ENCODE measurements around the gene ANKRD29. TPM values are rescaled to one million over a fixed set of nuclear protein-coding genes. Genes with fewer than 3 reads are reported as not detected.

ANKRD29 gene
- total RNA-seq, 1 donor from 2014 or later = 0.65 TPM

DNA sequence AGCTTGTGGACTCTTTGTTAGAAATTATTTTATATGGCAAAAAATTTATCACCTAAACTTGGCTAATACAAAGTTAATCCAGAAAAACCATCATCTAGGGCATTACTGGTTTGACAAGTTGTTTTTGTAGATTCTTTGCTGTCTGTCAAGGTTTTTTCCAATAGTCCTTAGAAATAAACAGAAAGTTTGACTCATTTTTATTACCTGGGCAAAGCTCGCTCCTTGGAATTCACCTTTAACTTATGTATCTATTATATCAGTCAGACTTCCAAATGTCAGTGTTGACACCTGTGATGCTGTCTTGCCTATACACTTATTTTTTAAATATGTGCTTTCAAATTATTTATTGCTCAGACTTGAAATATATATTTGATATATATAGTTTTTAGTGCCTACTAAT, 48.2 kb upstream of the ANKRD29 start:
- no peak overlapping the region for H3K9ac ChIP-seq
- H3K27me3 Mint-ChIP-seq (ENCODE audit: insufficient read depth, low read depth) = no peaks in the 10 kb centered on the region
- H3K4me1 Mint-ChIP-seq = no peaks in the 10 kb centered on the region
- H3K4me2 ChIP-seq = no peak overlapping the region
- H3K27ac Mint-ChIP-seq = no peak overlapping the region
- no peaks in the 10 kb centered on the region for H3K36me3 ChIP-seq
- no peaks in the 10 kb centered on the region for H3K9me3 Mint-ChIP-seq
- H2AFZ ChIP-seq (replicated peaks) = no peak overlapping the region
- no peaks in the 10 kb centered on the region for H3K79me2 ChIP-seq (ENCODE audit: low read depth)
- DNase-seq (ENCODE audit: low spot score) = no peak
- no peaks in the 10 kb centered on the region for H3K27me3 ChIP-seq
- no peaks in the 10 kb centered on the region for H3F3A ChIP-seq (ENCODE audit: low read depth)
- H3K36me3 Mint-ChIP-seq = no peaks in the 10 kb centered on the region
- H3K9me3 ChIP-seq (ENCODE audit: low read depth) = no peaks in the 10 kb centered on the region
- no peak overlapping the region for H3K27ac ChIP-seq
- H4K20me1 ChIP-seq (ENCODE audit: low read depth) = no peaks in the 10 kb centered on the region
- no peak overlapping the region for H3K4me3 ChIP-seq
- H3K4me3 Mint-ChIP-seq = no peak overlapping the region
- TF ChIP-seq EZH2 (IDR thresholded peaks at IDR 0.05) = no peak
- H3K4me1 ChIP-seq = no peaks in the 10 kb centered on the region

DNA sequence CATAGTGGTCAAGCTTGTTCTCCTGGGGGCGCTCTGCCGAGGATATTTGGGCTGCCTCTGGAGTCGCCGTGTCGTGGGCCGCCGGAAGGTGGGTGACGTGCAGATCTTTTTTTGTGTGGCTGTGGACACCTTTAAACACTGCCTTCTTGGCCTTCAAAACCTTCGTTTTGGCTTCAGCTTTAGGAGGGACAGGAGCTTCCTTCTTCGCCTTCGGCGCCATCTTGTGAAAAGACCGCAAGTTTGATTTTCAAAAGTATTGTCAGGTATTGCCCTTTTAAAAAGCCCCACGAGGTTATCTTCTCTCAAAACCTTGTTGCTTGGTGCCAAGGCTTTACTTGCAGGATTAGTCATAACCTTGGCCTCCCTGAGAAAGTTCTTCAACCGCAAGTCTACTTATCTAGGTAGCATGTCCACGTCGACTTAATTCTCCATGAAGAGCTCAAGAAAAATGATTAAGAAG, 47.4 kb upstream of the ANKRD29 start:
- Mint-ChIP-seq H3K9me3 (no peaks in the 10 kb centered on the region), H3K4me1 (no peaks in the 10 kb centered on the region), H3K4me3 (no peak overlapping the region), H3K27me3 (ENCODE audit: insufficient read depth, low read depth) (peaks cover 2% of the 10 kb centered on the region), H3K27ac (no peak overlapping the region), H3K36me3 (no peaks in the 10 kb centered on the region)
- Histone ChIP-seq H3F3A (ENCODE audit: low read depth) (no peaks in the 10 kb centered on the region), H3K4me3 (no peak overlapping the region), H3K36me3 (no peaks in the 10 kb centered on the region), H3K27me3 (no peaks in the 10 kb centered on the region), H3K9me3 (ENCODE audit: low read depth) (no peaks in the 10 kb centered on the region), H3K27ac (no peak overlapping the region), H3K4me1 (no peaks in the 10 kb centered on the region), H3K9ac (no peak overlapping the region), H3K4me2 (no peak overlapping the region), H2AFZ (replicated peaks) (no peak overlapping the region), H3K79me2 (ENCODE audit: low read depth) (no peaks in the 10 kb centered on the region), H4K20me1 (ENCODE audit: low read depth) (no peaks in the 10 kb centered on the region)
- TF ChIP-seq, protein P1, sequence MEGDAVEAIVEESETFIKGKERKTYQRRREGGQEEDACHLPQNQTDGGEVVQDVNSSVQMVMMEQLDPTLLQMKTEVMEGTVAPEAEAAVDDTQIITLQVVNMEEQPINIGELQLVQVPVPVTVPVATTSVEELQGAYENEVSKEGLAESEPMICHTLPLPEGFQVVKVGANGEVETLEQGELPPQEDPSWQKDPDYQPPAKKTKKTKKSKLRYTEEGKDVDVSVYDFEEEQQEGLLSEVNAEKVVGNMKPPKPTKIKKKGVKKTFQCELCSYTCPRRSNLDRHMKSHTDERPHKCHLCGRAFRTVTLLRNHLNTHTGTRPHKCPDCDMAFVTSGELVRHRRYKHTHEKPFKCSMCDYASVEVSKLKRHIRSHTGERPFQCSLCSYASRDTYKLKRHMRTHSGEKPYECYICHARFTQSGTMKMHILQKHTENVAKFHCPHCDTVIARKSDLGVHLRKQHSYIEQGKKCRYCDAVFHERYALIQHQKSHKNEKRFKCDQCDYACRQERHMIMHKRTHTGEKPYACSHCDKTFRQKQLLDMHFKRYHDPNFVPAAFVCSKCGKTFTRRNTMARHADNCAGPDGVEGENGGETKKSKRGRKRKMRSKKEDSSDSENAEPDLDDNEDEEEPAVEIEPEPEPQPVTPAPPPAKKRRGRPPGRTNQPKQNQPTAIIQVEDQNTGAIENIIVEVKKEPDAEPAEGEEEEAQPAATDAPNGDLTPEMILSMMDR (IDR thresholded peaks at IDR 0.05) = no peak
- TF ChIP-seq EZH2 (IDR thresholded peaks at IDR 0.05) (no peak), EZH2phosphoT487 (IDR thresholded peaks at IDR 0.05) (no peak)
- no peak for DNase-seq (ENCODE audit: low spot score)

DNA sequence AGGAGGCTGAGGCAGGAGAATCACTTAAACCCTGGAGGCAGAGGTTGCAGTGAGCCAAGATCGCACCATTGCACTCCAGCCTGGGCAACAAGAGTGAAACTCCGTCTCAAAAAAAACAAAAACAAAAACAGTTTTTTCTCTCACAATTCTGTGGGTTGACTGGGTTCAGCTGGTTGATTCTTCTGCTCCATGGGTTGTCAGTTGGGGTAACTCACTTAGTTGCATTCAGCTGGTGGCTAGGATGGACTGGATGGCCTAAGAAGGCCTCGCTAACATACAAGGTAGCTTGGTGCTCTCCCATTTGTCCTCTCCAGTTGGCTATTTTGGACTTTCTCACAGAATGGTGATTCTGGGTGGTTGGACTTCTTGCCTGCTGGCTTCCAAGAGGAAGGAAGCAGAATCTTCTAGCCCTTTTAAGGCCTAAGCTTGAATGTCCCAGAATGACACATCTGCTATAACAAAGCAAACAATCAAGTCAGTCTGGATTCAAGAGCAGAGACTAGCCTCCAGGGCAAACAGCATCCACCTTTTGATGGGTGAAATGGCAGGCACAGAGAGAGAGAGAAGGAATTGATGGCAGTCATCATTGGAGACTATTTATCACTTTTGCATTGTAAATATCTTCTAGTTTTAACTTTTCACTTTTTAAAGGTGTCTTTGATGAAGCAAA, 44.4 kb upstream of the ANKRD29 start:
- Mint-ChIP-seq H3K27me3 (ENCODE audit: insufficient read depth, low read depth) (peaks cover 2% of the 10 kb centered on the region), H3K9me3 (no peaks in the 10 kb centered on the region), H3K36me3 (no peaks in the 10 kb centered on the region), H3K27ac (no peak overlapping the region), H3K4me3 (no peak overlapping the region), H3K4me1 (no peaks in the 10 kb centered on the region)
- Histone ChIP-seq H3K36me3 (no peaks in the 10 kb centered on the region), H3K79me2 (ENCODE audit: low read depth) (no peaks in the 10 kb centered on the region), H4K20me1 (ENCODE audit: low read depth) (no peaks in the 10 kb centered on the region), H3K4me2 (no peak overlapping the region), H3F3A (ENCODE audit: low read depth) (no peaks in the 10 kb centered on the region), H3K9ac (no peak overlapping the region), H2AFZ (replicated peaks) (no peak overlapping the region), H3K27me3 (no peaks in the 10 kb centered on the region), H3K27ac (no peak overlapping the region), H3K9me3 (ENCODE audit: low read depth) (no peaks in the 10 kb centered on the region), H3K4me3 (no peak overlapping the region), H3K4me1 (no peaks in the 10 kb centered on the region)
- TF ChIP-seq EZH2phosphoT487 (IDR thresholded peaks at IDR 0.05) (no peak), EZH2 (IDR thresholded peaks at IDR 0.05) (no peak)
- TF ChIP-seq, protein P1 (IDR thresholded peaks at IDR 0.05) = no peak
- no peak for DNase-seq (ENCODE audit: low spot score)

DNA sequence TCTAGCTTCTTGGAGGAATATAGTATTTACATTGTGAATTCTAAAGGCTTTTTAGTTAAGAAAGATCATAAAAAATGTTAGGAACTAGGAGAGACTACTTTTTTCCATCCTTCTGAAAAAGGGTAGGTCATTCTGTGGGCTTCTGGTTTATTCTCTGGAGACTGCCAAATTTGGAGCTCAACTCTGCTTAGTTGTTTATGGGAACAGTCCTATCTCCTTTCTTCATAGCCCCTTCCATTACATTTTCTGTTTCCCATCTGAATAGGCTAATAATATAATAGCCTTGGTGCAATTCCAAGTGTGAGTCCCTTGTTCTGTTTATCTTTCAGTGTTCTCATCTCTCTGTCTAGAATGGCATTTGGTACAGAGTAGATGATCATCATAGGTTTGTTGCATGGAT, 42.1 kb upstream of the ANKRD29 start:
- no peak for DNase-seq (ENCODE audit: low spot score)

More for the DNA sequence above, 42.1 kb upstream of the ANKRD29 start:
- Histone ChIP-seq H3K36me3 (no peaks in the 10 kb centered on the region), H3K79me2 (ENCODE audit: low read depth) (no peaks in the 10 kb centered on the region), H2AFZ (replicated peaks) (no peak overlapping the region), H3K9me3 (ENCODE audit: low read depth) (no peaks in the 10 kb centered on the region), H3K4me1 (no peaks in the 10 kb centered on the region), H3K9ac (no peak overlapping the region), H3K4me2 (no peak overlapping the region), H3F3A (ENCODE audit: low read depth) (no peaks in the 10 kb centered on the region), H3K4me3 (no peak overlapping the region), H3K27me3 (no peaks in the 10 kb centered on the region), H4K20me1 (ENCODE audit: low read depth) (no peaks in the 10 kb centered on the region), H3K27ac (no peak overlapping the region)
- Mint-ChIP-seq H3K9me3 (no peaks in the 10 kb centered on the region), H3K36me3 (no peaks in the 10 kb centered on the region), H3K27me3 (ENCODE audit: insufficient read depth, low read depth) (peaks cover 2% of the 10 kb centered on the region), H3K4me3 (no peak overlapping the region), H3K4me1 (no peaks in the 10 kb centered on the region), H3K27ac (no peak overlapping the region)
- no peak for TF ChIP-seq EZH2phosphoT487 (IDR thresholded peaks at IDR 0.05)
- TF ChIP-seq, protein P1 (IDR thresholded peaks at IDR 0.05) = no peak
- TF ChIP-seq EZH2 (IDR thresholded peaks at IDR 0.05) = no peak

Measured in neural progenitor cell (in vitro differentiated cells).